Measurements from ENCODE around the gene ELP6.
"Not testable (repeated sequence)": the region's sequence is repeated elsewhere in the genome, so short reads cannot be mapped to it uniquely, and the experiment has no call there.

ELP6 gene

GRCh38 chr3:47517937-47518336 is 4.4 kb upstream of the ELP6 start:
- Histone ChIP-seq H3K4me3 (no peak overlapping the region), H3K27me3 (no peaks in the 10 kb centered on the region), H3K36me3 (no peaks in the 10 kb centered on the region)

GRCh38 chr3:47515864-47516319 is 2.4 kb upstream of the ELP6 start:
- H3K4me3 ChIP-seq, result no peak overlapping the region
- no peak for TF ChIP-seq Cebpa-rat (IDR thresholded peaks at IDR 0.05)
- H3K9ac ChIP-seq, result peak overlapping the region in 1 of 11 experiments; percentile 25; a peak in 1 of 22 replicates
- H3K27ac ChIP-seq, result no peak overlapping the region
- peaks cover 1 to 11% (median 8%) of the 10 kb centered on the region in 11 experiments; a peak in 20 of 22 replicates for H3K36me3 ChIP-seq
- no peak overlapping the region for H3K4me2 ChIP-seq
- H3K27me3 ChIP-seq, result no peaks in the 10 kb centered on the region
- H4K20me1 ChIP-seq, result peaks cover 0 to 12% (median 0%) of the 10 kb centered on the region in 11 experiments; a peak in 2 of 22 replicates
- H3K9me3 ChIP-seq (replicated peaks in 1 of 11), result no peaks in the 10 kb centered on the region
- peaks cover 12 to 22% (median 16%) of the 10 kb centered on the region in 10 experiments for H3K4me1 ChIP-seq

More at GRCh38 chr3:47517937-47518336, 4.4 kb upstream of the ELP6 start:
- H3K9me3 ChIP-seq (replicated peaks in 1 of 11), result no peaks in the 10 kb centered on the region
- no peak overlapping the region for H3K4me2 ChIP-seq
- H3K4me1 ChIP-seq, result peaks cover 8 to 25% (median 13%) of the 10 kb centered on the region in 10 experiments
- TF ChIP-seq Cebpa-rat (IDR thresholded peaks at IDR 0.05), result no peak
- H3K9ac ChIP-seq, result no peak overlapping the region
- no peaks in the 10 kb centered on the region for H4K20me1 ChIP-seq
- H3K27ac ChIP-seq, result no peak overlapping the region

- Histone ChIP-seq H4K20me1 (peaks cover 0 to 12% (median 0%) of the 10 kb centered on the region in 11 experiments; a peak in 2 of 22 replicates), H3K27ac (no peak overlapping the region), H3K4me1 (peaks cover 12 to 22% (median 17%) of the 10 kb centered on the region in 10 experiments), H3K4me2 (no peak overlapping the region), H3K27me3 (no peaks in the 10 kb centered on the region), H3K9ac (no peak overlapping the region), H3K9me3 (replicated peaks in 1 of 11) (no peaks in the 10 kb centered on the region), H3K4me3 (no peak overlapping the region), H3K36me3 (peaks cover 9 to 19% (median 16%) of the 10 kb centered on the region in 11 experiments)
- no peak for TF ChIP-seq Cebpa-rat (IDR thresholded peaks at IDR 0.05)
Observed at GRCh38 chr3:47515100-47515499, 1.6 kb upstream of the ELP6 start.

- TF ChIP-seq Cebpa-rat (IDR thresholded peaks at IDR 0.05), result no peak
- H3K4me3 ChIP-seq, result peak overlapping the region; percentile 71 to 85 (median 80)
- no peaks in the 10 kb centered on the region for H3K27me3 ChIP-seq
- peaks cover 32 to 44% (median 41%) of the 10 kb centered on the region in 11 experiments for H3K36me3 ChIP-seq
- H3K9ac ChIP-seq, result peak overlapping the region; percentile 84 to 95 (median 90)
- peaks cover 0 to 23% (median 3%) of the 10 kb centered on the region in 11 experiments; a peak in 7 of 22 replicates for H4K20me1 ChIP-seq
- no peaks in the 10 kb centered on the region for H3K9me3 ChIP-seq (replicated peaks in 1 of 11)
- H3K27ac ChIP-seq, result peak overlapping the region; percentile 78 to 97 (median 92)
- peaks cover 12 to 22% (median 17%) of the 10 kb centered on the region in 10 experiments for H3K4me1 ChIP-seq
- peak overlapping the region; percentile 84 to 96 (median 93) for H3K4me2 ChIP-seq
Observed at GRCh38 chr3:47512416-47513124, 942 bp downstream of the ELP6 start.

GRCh38 chr3:47505267-47505666 is 8.2 kb downstream of the ELP6 start:
- H3K4me1 ChIP-seq; H3K9ac ChIP-seq; H3K9me3 ChIP-seq (replicated peaks in 1 of 11); H3K4me2 ChIP-seq; H3K27ac ChIP-seq; H3K4me3 ChIP-seq; H3K27me3 ChIP-seq: not testable (repeated sequence)
- TF ChIP-seq Cebpa-rat (IDR thresholded peaks at IDR 0.05), result 0 out of 22 replicates have a peak, but pooled peaks of 2 of the 11 experiments have one; percentile 10 to 15
- Histone ChIP-seq H3K36me3 (peaks cover 72 to 98% (median 88%) of the 10 kb centered on the region in 11 experiments), H4K20me1 (peaks cover 0 to 62% (median 10%) of the 10 kb centered on the region in 11 experiments; a peak in 14 of 22 replicates)

- H4K20me1 ChIP-seq, result peaks cover 0 to 62% (median 10%) of the 10 kb centered on the region in 11 experiments; a peak in 14 of 22 replicates
- H3K4me2 ChIP-seq, result no peak overlapping the region
- H3K27ac ChIP-seq, result no peak overlapping the region
- H3K4me1 ChIP-seq, result no peaks in the 10 kb centered on the region
- no peaks in the 10 kb centered on the region for H3K27me3 ChIP-seq
- no peak overlapping the region for H3K9ac ChIP-seq
- H3K9me3 ChIP-seq (replicated peaks in 1 of 11), result no peaks in the 10 kb centered on the region
- no peak for TF ChIP-seq Cebpa-rat (IDR thresholded peaks at IDR 0.05)
- H3K4me3 ChIP-seq, result no peak overlapping the region
- peaks cover 70 to 98% (median 87%) of the 10 kb centered on the region in 11 experiments for H3K36me3 ChIP-seq
Observed at GRCh38 chr3:47504113-47504512, 9.4 kb downstream of the ELP6 start.

GRCh38 chr3:47503033-47503432 is 10.5 kb downstream of the ELP6 start:
- Histone ChIP-seq H3K27me3 (no peaks in the 10 kb centered on the region), H3K9me3 (replicated peaks in 1 of 11) (no peaks in the 10 kb centered on the region), H3K4me2 (no peak overlapping the region), H3K36me3 (peaks cover 72 to 98% (median 87%) of the 10 kb centered on the region in 11 experiments), H3K27ac (no peak overlapping the region), H4K20me1 (peaks cover 0 to 56% (median 10%) of the 10 kb centered on the region in 11 experiments; a peak in 14 of 22 replicates), H3K4me3 (no peak overlapping the region), H3K9ac (no peak overlapping the region), H3K4me1 (no peaks in the 10 kb centered on the region)
- TF ChIP-seq Cebpa-rat (IDR thresholded peaks at IDR 0.05), result no peak

GRCh38 chr3:47496892-47497291 is 16.6 kb downstream of the ELP6 start:
- Histone ChIP-seq H3K9me3 (replicated peaks in 1 of 11) (no peaks in the 10 kb centered on the region), H3K4me1 (peaks cover 0 to 32% (median 22%) of the 10 kb centered on the region in 10 experiments; a peak in 15 of 20 replicates), H3K36me3 (peaks cover 68 to 96% (median 80%) of the 10 kb centered on the region in 11 experiments), H3K27ac (no peak overlapping the region), H4K20me1 (peaks cover 0 to 33% (median 0%) of the 10 kb centered on the region in 11 experiments; a peak in 6 of 22 replicates), H3K4me3 (no peak overlapping the region), H3K4me2 (no peak overlapping the region), H3K27me3 (no peaks in the 10 kb centered on the region), H3K9ac (no peak overlapping the region)
- no peak for TF ChIP-seq Cebpa-rat (IDR thresholded peaks at IDR 0.05)

- no peaks in the 10 kb centered on the region for H3K9me3 ChIP-seq (replicated peaks in 1 of 11)
- no peak overlapping the region for H3K4me3 ChIP-seq
- H3K36me3 ChIP-seq, result peaks cover 58 to 95% (median 72%) of the 10 kb centered on the region in 11 experiments
- H3K4me2 ChIP-seq, result no peak overlapping the region
- no peak for TF ChIP-seq Cebpa-rat (IDR thresholded peaks at IDR 0.05)
- H3K4me1 ChIP-seq, result peaks cover 0 to 42% (median 32%) of the 10 kb centered on the region in 10 experiments; a peak in 15 of 20 replicates
- no peak overlapping the region for H3K27ac ChIP-seq
- no peak overlapping the region for H3K9ac ChIP-seq
- H4K20me1 ChIP-seq, result peaks cover 0 to 27% (median 0%) of the 10 kb centered on the region in 11 experiments; a peak in 4 of 22 replicates
- H3K27me3 ChIP-seq, result no peaks in the 10 kb centered on the region
Observed at GRCh38 chr3:47495886-47496285, 17.6 kb downstream of the ELP6 start.
